Stimulated activated CD8-positive, alpha-beta memory T cell treated with anti-CD3 and anti-CD28 coated beads, Interleukin-12 subunit alpha, Interleukin-12 subunit beta, amount 100 ng/mL, for 24 hours (primary cell): ENCODE measurements around the gene OR51S1.
"Not testable (repeated sequence)": the region's sequence is repeated elsewhere in the genome, so short reads cannot be mapped to it uniquely, and the experiment has no call there.

ENCODE experiments used
- DNase-seq: peaks from one replicate; pipeline ENCODE4 v3.0.0-alpha.2; 2020; ENCODE audit errors: extremely low read depth

The OR51S1 gene

GRCh38 chr11:4848908-4849532 lies at the start of gene OR51S1:
TSS of gene OR51S1 (minus strand) at chr11:4849208. CDS start at chr11:4849208, 0 bp downstream.
- DNase-seq, result no peak

DNA sequence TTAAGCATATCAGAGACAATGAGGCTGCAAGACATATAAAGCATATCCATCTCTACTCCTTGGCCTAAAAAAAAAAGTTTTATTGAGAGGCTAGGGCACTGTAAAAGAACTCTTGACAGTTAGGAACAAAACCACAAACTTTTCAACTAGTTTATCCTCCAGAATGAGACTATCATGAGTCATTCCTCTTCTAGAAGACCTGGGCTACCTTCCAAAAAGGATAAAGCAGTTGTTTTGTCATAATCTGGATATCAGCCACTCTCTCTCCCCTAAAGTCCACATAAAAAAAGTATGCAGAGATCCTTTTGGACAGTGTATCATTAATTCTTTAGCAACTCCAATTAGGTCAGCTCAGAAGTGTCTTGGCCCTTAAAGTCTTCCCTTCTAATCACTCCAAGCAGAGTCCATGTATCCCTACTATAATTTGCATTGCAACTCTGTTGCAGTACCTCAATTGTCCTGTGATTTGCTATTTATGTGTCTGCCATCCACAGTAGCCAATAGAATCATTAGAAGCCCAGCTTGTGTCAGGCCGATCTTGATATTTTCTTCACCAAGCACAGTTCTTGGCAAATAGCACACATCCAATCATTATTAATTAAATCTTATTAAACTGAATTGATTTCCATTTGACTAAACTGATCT lies 43.1 kb upstream of the OR51S1 start:
- no peak for DNase-seq

GRCh38 chr11:4890279-4890678 lies 41.3 kb upstream of the OR51S1 start:
- DNase-seq, result no peak

DNA sequence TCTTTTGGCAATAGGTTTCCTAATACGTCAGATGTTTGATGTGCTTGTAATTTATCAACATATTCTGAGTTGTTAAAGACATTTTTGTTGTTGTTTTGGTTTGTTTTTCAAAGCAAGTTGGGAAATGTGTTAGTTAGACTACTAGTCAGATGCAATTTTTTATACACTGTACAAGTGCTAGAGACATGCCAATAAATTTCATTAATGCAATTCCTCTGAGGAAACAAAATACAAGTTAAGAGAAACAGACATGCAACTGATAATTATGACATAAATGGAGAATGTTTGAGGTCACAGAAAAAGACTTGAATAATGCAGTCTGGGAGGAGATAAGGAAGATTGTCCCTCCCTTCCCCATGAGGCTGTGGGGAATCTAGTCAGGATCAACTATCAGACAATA lies 38.6 kb upstream of the OR51S1 start:
- no peak for DNase-seq

DNA sequence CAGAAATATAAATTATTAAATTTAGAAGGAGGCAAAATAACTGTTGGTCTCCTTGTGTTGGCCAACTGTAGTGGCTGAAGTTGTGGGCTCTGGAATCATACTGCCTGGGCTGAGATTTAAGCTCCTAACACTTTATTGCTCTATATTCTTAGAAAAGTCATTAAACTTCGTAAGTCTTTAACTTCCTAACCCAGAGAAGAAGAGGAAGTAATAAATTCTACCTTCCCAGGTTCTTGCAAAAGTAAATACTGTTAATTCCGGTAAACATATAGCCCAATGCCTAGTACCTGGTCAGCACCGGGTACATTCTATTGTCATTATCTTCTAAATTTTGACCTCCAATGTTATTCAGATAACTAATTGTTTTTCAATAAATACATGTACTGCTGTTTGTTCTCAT lies 37.2 kb upstream of the OR51S1 start:
- DNase-seq, result no peak

DNA sequence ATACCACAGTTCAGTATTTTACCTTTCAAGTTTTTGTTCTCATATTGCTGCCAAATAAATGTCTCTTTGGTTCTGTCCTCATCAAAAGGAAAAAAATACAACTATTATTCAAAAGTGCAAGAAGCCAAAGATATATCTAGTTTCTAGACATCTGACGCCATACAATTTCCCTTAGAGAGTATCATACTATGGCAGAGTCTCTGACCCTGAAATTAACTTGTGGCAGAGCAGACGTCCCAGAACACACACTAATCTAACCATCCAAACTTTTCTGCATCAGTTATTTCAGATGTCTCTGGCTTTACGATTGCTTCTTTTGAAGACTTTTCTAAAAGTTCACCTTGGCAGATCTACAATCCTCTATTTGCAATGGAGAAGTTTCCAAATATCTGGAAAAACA lies 35.4 kb upstream of the OR51S1 start:
- no peak for DNase-seq

DNA sequence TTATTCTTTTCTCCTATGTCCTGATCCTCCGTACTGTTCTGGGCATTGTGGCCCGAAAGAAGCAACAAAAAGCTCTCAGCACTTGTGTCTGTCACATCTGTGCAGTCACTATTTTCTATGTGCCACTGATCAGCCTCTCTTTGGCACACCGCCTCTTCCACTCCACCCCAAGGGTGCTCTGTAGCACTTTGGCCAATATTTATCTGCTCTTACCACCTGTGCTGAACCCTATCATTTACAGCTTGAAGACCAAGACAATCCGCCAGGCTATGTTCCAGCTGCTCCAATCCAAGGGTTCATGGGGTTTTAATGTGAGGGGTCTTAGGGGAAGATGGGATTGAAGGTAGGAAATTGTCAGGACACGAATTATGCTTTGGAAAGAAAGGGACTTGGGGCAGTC lies 33.5 kb upstream of the OR51S1 start:
- DNase-seq, result no peak

DNA sequence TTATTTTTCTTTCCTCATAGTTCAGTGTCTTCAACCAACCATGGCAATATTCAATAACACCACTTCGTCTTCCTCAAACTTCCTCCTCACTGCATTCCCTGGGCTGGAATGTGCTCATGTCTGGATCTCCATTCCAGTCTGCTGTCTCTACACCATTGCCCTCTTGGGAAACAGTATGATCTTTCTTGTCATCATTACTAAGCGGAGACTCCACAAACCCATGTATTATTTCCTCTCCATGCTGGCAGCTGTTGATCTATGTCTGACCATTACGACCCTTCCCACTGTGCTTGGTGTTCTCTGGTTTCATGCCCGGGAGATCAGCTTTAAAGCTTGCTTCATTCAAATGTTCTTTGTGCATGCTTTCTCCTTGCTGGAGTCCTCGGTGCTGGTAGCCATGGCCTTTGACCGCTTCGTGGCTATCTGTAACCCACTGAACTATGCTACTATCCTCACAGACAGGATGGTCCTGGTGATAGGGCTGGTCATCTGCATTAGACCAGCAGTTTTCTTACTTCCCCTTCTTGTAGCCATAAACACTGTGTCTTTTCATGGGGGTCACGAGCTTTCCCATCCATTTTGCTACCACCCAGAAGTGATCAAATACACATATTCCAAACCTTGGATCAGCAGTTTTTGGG lies 33.0 kb upstream of the OR51S1 start, which contains the start of gene OR51T1:
Gene OR51T1, plus strand, starts transcription at position 41 of the 641 bp plus-strand sequence. Its CDS starts 0 bp downstream, at position 41.
- no peak for DNase-seq

DNA sequence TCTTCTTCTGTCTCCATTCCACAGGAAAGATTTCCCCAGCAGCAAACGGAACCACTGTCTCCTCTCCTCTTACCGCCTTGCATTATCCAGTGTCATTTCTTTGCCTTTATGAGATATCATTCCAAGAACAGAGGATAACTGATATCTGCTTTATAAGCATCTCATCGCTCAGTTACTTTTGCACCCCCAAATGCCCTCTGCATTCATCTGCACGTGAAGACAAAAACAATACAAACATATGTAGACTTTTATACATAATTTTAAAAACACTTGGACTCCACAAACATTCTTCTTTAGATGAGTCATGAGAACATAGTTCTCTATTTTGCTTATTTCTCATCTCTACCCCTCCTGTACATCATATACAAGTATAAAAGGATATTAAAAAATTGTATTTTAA lies 32.2 kb upstream of the OR51S1 start:
- DNase-seq, result no peak

DNA sequence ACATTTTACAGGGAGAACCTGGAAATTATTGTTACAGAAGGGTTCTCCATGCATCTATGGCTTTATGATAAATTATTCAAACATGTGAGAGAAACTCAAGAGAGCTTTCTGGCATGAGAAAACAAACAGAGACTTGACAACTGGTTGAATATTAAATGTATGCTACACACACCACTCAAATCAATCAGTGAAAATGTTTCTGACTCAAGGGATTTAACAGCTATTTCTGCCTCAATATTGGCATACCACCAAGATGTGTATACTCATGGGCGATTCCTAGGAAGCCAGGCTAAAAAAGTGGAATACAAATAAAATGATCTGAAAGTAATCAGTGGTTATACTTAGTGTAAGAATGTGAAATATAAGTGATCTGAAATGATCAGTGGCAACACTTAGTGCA lies 16.8 kb upstream of the OR51S1 start:
- DNase-seq, result no peak

GRCh38 chr11:4863876-4864275 lies 14.9 kb upstream of the OR51S1 start:
- no peak for DNase-seq

DNA sequence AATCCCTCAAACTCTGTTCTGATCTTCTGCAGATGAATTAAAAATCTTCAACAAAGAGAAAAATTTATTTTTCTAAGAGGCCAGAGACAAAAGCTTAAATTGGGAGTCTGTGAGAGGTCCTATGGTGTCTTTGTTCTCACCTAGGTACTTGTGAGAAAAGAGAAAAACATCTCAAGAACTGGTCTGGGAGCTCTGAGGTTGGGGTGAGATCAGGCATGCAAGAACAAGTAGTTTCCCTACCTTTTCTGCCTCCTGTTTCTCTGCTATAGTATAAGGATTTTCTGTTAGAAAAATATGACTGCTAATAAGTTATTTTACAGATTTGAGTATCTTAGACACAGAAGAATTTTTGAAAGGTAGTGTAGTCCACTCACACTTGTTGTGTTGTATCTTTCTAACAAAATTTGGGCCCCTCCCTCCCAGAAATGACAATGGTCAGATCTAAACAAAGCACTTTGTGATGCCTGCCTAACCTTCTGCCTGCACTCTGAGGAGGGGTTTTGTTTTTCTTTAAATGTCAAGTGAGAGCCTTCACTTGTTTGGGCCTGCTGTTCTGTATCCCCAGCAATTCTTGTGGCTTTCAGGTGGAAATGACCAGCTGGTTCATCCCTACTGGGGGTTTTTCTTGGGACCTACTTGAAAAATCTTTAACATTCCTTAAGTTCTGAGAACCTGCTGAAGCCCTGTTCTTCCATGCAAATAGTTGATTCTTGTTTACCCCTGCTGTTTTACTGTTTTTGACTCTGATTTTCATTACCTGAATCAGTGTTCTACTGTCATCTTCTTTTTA lies 13.6 kb upstream of the OR51S1 start:
- no peak for DNase-seq

- DNase-seq, result not testable (repeated sequence)
Measured at GRCh38 chr11:4854286-4854685, 5.3 kb upstream of the OR51S1 start.

GRCh38 chr11:4851033-4851432 lies 2.0 kb upstream of the OR51S1 start:
- DNase-seq, result no peak

GRCh38 chr11:4839851-4840549 lies 9.0 kb downstream of the OR51S1 start:
- no peak for DNase-seq

DNA sequence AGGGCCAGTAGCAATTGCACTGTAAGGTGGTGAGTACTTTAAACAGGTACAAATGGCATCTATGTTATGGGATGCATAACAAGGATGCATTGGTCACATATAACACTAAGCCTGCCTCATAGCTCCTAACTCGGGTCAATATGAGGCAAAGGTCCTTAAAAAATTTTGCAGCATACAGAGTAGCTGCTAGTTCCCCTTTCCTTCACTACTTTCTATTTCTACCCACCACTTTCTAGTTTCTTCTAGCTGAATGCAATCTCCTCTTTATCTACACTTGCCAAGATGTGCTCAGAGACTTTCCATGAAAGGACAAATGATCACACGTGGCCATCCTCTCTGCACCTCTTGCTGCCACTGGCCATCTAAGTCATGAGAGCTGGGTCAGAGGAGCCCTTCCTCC lies 18.1 kb downstream of the OR51S1 start:
- no peak for DNase-seq

DNA sequence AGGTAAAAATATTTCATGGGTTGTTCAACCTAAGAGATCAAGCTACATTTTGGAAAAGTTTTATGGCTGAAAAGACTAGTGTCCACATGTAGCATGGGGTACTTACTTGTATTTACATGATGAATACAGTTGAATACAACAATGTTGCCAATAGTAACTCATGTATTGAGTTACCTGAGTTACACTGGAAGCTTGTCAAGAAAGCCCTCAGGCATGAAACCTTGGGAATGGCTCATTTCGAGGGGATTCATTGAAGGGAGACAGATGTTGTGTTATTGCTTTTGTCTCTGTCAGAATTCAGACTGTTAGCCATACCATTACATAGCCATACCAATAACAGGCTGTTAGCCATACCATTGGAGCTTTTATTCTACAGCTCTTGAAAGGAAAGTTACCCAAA lies 18.7 kb downstream of the OR51S1 start:
- no peak for DNase-seq

DNA sequence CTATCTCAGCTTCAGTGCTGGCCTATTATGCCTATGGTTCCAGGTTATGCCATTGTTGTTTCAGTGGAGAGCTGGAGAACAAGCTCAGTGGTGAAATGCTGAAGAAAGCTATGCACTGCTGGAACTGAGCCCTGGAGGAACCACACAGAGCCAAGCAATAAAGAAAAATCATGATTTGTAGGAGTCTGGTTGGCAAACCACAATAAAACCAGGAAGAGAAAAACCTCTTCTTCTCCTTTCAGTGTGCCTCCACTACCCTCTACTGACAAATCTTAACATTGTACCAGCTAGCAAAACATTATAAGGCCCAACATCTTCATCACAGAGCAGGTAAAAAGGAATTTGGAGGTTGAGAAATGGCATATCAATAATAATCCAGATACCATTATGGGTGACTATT lies 22.6 kb downstream of the OR51S1 start:
- DNase-seq, result no peak

DNA sequence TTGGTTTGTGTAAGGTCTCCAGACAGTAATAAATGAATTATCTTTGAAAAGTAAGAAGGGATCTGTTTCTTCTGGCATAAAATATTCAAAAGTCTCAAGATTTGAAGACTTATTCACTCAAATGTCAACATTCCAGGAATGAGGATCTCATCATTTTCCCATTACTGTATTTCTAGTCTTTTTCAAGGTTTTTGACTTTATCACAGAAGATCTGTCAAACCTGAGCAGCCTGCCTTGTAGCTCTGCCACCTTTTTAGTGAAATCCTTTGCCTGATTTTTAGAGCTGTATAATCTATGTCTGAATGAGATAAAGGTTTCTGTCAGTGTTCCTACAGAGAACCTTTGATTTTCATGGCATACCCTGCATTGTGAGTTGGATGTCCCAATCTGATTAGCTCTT lies 23.9 kb downstream of the OR51S1 start:
- no peak for DNase-seq

DNA sequence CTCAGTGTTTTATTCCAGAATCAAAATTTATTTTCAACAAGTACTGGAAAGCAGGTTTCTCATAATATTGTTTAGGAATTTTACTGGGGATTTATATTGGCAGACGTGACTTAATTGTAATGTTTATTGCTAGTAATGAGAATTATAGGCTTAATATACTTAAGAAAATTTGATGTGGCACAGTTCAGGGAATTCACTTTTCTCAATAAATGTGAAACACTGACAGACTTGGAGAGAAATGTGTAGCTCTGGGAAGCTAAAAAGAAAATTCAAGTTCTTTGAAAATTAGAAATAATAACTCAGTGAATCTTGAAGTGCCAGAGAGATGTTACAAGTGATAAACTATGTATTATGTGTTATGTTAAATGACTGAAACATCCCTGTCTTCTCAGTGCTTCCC lies 28.0 kb downstream of the OR51S1 start, which contains the start of gene OR51F2:
Gene OR51F2, plus strand, starts transcription at position 301 of the 400 bp plus-strand sequence. CDS start 101 bp downstream, outside the sequence.
- DNase-seq, result no peak

GRCh38 chr11:4809246-4809645 lies 39.8 kb downstream of the OR51S1 start:
- DNase-seq, result no peak

DNA sequence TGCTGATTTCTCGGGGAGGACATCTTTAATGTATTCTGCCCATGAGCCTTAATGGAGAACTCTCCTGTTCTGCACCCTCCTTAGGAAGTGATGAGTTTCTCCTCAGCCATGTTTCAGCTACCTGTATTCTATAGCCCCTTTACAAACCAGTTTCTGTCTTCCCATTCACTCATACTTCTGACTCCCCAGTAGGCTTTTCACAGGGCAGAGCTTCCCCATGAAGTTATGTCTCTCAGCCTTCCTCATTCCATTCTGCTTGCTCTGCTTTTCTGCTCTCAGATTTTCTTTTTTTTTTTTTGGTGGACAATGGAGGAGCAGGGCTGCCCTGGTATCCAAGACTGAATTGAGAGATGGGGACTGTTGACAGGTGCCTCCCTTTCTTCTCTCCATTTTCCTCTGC lies 40.5 kb downstream of the OR51S1 start:
- DNase-seq, result no peak
